ENCODE data around the gene ABL1.
"Not testable (repeated sequence)": the region's sequence is repeated elsewhere in the genome, so short reads cannot be mapped to it uniquely, and the experiment has no call there.

Gene ABL1

DNA sequence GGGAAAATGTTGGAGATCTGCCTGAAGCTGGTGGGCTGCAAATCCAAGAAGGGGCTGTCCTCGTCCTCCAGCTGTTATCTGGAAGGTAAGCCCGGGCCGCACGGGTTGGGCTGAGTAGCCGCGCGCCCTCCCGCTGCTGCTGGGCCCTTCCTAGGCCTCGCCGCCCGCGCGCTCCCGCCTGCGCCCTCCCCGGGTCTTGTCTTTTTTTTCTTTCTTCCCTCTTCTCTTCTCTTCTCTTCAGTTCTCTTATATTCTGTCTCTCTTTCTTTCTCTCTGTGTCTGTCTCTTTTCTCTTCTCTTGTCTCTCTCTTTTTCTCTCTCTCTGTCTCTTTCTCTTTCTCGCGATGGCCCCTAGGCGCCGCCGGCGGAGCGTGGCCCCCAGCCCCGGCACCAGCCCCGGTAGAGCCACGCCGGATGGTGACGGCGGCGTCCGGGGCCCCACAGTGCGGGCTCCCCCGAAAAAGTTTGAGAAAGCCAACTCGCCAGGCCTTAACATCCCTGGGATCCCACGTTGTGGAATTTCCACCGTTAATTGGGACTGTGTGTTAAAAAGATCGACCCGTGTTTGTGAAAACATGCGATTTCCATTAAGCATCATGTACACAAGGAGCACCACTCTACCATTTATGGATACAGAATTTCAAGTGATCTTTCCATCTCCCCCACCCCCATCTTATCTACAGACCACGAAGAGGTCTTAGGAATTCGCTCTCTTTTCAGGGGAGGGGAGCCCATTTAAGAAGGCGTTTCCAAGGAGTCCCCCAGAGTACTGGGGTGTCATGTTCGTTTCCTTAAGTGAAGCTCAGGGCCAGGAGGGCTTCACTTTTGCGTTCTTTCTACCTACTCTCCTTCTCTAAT, 616 bp downstream of the ABL1 start:
- H3K9me3 Mint-ChIP-seq: no peaks in the 10 kb centered on the region
- peaks cover 32% of the 10 kb centered on the region for H3K4me1 Mint-ChIP-seq
- H3K27ac Mint-ChIP-seq: peak overlapping the region; percentile 68
- no peaks in the 10 kb centered on the region for H3K36me3 Mint-ChIP-seq
- DNase-seq (ENCODE audit: low spot score in 2 of 2): peak in 1 of 2 donors; percentile 21
- H3K27me3 Mint-ChIP-seq: no peaks in the 10 kb centered on the region
- H3K4me3 Mint-ChIP-seq: peak overlapping the region; percentile 92
- peak; percentile 30 for ATAC-seq (ENCODE audit: low read depth)

DNA sequence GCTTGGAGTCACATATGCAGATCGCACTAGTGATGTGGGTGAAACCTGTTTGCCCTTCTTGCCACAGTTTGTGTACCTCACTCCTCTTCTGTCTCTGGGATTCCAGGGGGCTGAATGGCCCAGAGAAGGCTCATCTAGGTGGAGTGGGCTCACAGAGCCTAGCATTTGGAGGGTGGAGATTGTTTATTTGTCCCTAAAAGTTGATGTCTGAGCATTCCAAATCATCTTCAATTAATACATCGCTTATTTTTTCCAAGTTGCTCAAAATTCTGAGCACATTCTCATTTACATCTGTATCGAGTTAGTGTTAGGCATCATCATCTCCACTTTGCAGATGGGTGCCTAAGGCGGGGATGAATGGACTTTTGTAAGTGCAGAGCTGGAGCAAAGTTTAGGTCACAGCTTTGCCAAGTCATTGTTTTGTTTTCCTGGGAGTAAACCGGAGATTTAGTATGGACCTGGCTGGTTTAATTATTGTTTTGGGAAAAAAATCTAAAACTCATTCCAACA, 2.0 kb downstream of the ABL1 start:
- peaks cover 37% of the 10 kb centered on the region for H3K4me1 Mint-ChIP-seq
- H3K4me3 Mint-ChIP-seq: peak overlapping the region; percentile 65
- H3K9me3 Mint-ChIP-seq: no peaks in the 10 kb centered on the region
- H3K27me3 Mint-ChIP-seq: no peaks in the 10 kb centered on the region
- H3K36me3 Mint-ChIP-seq: no peaks in the 10 kb centered on the region
- no peak for ATAC-seq (ENCODE audit: low read depth)
- H3K27ac Mint-ChIP-seq: no peak overlapping the region
- no peak for DNase-seq (ENCODE audit: low spot score in 2 of 2)

DNA sequence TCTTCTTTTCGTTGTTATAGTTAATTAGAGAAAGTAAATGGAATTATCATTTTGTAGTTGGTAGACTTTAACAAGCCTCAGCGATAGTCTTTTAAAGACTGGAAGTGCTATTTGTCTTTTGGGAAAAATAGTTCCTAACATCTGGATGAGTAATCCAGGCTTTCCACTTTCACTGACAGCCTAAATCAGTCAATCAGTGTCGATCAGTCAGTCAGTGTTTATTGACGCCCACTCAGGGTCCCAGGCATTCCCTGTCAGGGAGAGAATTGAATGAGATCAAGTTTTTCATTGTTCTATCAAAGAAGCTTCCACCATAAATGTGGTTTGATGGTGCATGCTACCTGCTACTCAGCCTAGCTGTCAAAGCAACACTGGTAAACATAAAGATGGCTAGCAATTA, 2.6 kb downstream of the ABL1 start:
- Mint-ChIP-seq H3K36me3 (no peaks in the 10 kb centered on the region), H3K27ac (no peak overlapping the region), H3K4me1 (peaks cover 36% of the 10 kb centered on the region), H3K27me3 (no peaks in the 10 kb centered on the region), H3K4me3 (no peak overlapping the region), H3K9me3 (no peaks in the 10 kb centered on the region)
- ATAC-seq (ENCODE audit: low read depth): no peak
- DNase-seq (ENCODE audit: low spot score in 2 of 2): no peak

DNA sequence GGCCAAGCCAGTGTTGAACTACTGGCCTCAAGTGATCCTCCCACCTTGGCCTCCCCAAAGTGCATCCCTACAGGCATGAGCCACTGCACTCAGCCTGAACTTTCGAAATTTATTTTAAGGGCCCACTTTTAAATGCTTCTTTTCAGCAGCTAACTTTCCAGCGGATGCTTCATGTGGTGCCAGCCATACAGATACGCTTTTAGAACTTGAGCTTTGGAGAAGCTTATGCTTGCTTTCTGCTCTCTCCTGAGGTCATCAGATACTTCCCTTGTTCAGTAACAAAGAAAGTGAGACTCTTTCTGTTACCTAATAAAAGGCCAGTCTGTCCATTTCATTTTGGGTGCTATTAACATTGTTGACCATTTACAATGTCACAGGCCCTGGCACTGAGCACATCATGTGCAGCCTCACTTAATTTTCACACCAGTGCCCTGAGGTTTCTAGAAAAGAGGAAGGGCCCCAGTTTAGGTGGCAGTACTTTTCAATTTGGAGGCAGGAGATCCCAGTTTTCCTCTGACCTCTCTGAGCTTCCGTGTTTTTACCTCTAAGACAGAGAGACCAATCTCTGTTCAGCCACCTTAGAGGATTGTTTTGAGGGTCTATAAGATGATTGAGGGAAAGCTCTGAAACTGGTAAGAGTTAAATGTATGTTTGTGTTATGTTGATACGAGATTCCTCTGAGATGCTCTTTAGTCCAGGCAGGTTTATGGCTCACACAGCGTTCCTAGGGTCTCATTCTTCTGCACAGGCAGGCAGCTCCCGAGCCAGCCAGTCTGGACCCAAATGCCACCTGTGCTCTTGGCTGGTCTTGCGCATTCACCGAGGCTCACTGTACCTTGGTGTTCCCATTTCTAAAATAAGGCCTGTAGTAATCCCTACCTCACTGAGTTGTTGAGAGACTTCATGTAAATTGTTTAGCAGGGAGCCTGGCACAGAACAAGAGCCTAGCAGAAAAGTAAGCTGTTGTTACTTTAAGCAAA, 4.4 kb downstream of the ABL1 start:
- Mint-ChIP-seq H3K9me3 (no peaks in the 10 kb centered on the region), H3K27me3 (no peaks in the 10 kb centered on the region), H3K4me1 (peaks cover 33% of the 10 kb centered on the region), H3K36me3 (no peaks in the 10 kb centered on the region), H3K4me3 (no peak overlapping the region), H3K27ac (no peak overlapping the region)
- ATAC-seq (ENCODE audit: low read depth) (no peak), DNase-seq (ENCODE audit: low spot score in 2 of 2) (no peak)

DNA sequence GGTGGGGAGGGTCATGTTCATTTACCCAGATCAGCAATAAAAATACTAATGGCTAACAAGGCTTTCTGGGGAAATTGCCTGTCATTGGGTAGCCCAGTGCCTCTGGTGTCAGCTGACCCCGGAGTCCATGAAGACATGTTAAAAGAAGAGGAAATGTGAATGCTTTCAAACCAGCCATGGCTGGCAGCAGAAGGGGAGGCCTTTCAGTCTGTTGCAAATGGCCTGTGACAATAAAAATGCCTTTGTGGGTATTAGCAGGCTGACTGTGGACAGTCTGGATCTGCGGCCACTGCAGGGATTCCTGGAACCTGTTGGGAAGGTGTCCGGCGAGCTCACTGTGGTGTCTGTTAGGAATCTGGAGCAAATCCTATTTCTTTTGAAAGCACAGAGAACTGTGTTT, 7.5 kb downstream of the ABL1 start:
- Mint-ChIP-seq H3K27ac (no peak overlapping the region), H3K4me3 (no peak overlapping the region), H3K9me3 (no peaks in the 10 kb centered on the region), H3K4me1 (peaks cover 25% of the 10 kb centered on the region), H3K36me3 (no peaks in the 10 kb centered on the region), H3K27me3 (no peaks in the 10 kb centered on the region)
- no peak for ATAC-seq (ENCODE audit: low read depth)
- DNase-seq (ENCODE audit: low spot score in 2 of 2): no peak

DNA sequence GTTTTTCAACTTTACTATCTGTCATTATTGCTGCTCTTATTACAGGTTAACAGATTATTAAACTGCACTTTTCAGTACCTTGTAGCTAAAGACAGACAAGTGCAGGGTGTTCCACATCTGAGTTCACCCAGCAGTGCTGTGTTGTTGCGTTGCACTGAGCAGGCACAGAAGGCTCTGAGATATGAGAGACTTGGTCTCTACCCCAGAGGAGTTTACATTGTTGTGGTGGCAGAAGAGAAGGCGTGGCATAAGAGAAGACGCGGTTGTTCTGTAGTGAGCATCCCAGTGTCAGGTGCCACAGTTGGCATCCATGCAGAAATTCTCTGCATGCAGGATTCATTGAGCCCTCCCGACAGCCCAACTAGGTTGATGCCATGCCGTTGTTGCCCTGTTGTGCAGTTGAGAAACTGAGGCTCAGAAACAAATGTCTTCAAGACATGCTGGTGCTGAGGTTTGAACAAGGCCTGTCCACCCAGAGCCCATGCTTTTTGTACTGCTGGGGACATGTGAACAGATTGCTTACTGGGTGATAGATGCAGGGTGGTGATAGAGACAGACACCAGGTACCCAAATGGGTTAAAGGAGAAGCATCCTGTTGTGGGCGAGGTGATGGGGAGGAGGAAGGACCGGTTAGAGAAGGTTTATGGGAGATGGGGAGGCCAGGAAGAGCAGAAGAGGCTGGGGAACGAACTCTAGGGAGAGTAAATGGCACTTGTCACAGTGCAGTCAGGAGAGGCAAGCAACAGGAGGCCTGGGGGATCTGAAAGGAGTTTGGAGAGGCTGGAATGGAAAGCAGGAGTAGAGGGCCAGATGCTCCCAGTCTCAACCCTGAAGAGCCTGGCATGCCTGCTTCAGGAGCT, 8.2 kb downstream of the ABL1 start:
- Mint-ChIP-seq H3K27me3 (no peaks in the 10 kb centered on the region), H3K9me3 (no peaks in the 10 kb centered on the region), H3K4me1 (peaks cover 25% of the 10 kb centered on the region), H3K27ac (no peak overlapping the region), H3K36me3 (no peaks in the 10 kb centered on the region), H3K4me3 (no peak overlapping the region)
- no peak for ATAC-seq (ENCODE audit: low read depth)
- DNase-seq (ENCODE audit: low spot score in 2 of 2): no peak

DNA sequence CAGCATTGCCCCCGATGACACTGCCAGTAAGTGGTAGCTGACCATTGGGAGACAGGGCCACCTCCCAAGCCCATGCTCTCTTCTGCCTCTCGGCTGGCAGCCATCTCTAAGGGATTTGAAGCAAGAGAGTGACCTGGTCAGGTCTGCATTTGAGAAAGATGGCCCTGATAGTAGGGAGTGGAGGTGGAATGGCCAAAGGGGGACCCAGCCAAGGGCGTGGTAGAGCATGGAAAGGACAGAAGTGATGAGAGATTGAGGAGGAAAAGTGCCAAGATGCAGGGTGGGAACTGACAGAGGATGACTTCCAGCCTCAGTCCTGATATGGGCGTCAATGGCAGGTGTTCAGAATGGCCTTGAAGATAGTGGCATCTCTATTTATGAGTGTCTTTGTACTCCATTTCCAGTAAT, 9.0 kb downstream of the ABL1 start:
- no peak overlapping the region for H3K4me3 Mint-ChIP-seq
- no peak for ATAC-seq (ENCODE audit: low read depth)

DNA sequence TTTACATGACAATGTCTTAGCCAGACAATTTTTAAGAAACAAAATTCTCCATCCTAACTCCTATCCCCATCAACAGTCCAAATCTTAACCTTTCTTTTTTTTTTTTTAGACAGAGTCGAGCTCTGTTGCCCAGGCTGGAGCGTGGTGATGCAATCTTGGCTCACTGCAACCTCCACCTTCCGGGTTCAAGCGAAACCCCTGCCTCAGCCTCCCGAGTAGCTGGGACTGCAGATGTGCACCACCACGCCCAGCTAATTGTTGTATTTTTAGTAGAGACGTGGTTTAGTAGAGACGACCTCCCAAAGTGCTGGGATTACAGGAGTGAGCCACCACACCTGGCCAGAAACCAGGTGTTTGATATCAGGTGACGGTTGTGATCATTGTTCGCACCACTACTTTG, 10.2 kb downstream of the ABL1 start:
- H3K27ac Mint-ChIP-seq: no peak overlapping the region
- H3K27me3 Mint-ChIP-seq: no peaks in the 10 kb centered on the region
- H3K9me3 Mint-ChIP-seq: no peaks in the 10 kb centered on the region
- peaks cover 17% of the 10 kb centered on the region for H3K4me1 Mint-ChIP-seq
- ATAC-seq (ENCODE audit: low read depth): no peak
- no peaks in the 10 kb centered on the region for H3K36me3 Mint-ChIP-seq
- no peak overlapping the region for H3K4me3 Mint-ChIP-seq
- no peak for DNase-seq (ENCODE audit: low spot score in 2 of 2)

More for the DNA sequence above, 9.0 kb downstream of the ABL1 start:
- DNase-seq (ENCODE audit: low spot score in 2 of 2): no peak
- no peaks in the 10 kb centered on the region for H3K36me3 Mint-ChIP-seq
- no peaks in the 10 kb centered on the region for H3K27me3 Mint-ChIP-seq
- no peaks in the 10 kb centered on the region for H3K9me3 Mint-ChIP-seq
- peak overlapping the region; percentile 48 for H3K27ac Mint-ChIP-seq
- peaks cover 19% of the 10 kb centered on the region for H3K4me1 Mint-ChIP-seq

DNA sequence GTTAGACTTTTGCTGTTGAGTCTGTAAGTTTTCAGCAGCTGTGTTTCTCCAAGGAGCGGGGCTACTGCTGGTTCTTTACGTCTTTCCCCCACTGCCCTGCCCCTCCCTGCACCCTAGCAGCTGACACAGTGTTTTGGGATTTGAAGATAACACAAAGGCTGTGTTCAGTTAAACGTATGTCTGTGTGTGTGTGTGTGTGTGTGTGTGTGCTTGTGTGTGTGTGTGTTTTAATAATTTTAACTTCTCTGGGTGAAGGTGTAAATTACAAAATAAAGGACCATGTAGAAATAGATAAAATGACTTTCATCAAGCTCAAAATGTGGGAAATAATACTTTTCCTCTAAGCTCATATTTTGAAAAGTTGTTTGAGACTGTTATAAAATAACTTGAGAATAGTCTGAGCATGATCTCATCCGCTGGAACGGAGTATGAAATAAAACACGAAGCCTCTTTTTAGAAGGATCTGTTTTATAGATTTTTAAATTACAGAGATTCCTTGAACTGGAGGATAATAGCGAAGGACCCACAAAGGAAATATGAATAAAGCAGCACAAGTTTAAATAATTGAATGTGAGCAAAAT, 10.9 kb downstream of the ABL1 start:
- no peak for DNase-seq (ENCODE audit: low spot score in 2 of 2)
- H3K27ac Mint-ChIP-seq: no peak overlapping the region
- no peak for ATAC-seq (ENCODE audit: low read depth)
- no peaks in the 10 kb centered on the region for H3K36me3 Mint-ChIP-seq
- H3K27me3 Mint-ChIP-seq: no peaks in the 10 kb centered on the region
- no peaks in the 10 kb centered on the region for H3K9me3 Mint-ChIP-seq
- peaks cover 17% of the 10 kb centered on the region for H3K4me1 Mint-ChIP-seq
- H3K4me3 Mint-ChIP-seq: no peak overlapping the region

DNA sequence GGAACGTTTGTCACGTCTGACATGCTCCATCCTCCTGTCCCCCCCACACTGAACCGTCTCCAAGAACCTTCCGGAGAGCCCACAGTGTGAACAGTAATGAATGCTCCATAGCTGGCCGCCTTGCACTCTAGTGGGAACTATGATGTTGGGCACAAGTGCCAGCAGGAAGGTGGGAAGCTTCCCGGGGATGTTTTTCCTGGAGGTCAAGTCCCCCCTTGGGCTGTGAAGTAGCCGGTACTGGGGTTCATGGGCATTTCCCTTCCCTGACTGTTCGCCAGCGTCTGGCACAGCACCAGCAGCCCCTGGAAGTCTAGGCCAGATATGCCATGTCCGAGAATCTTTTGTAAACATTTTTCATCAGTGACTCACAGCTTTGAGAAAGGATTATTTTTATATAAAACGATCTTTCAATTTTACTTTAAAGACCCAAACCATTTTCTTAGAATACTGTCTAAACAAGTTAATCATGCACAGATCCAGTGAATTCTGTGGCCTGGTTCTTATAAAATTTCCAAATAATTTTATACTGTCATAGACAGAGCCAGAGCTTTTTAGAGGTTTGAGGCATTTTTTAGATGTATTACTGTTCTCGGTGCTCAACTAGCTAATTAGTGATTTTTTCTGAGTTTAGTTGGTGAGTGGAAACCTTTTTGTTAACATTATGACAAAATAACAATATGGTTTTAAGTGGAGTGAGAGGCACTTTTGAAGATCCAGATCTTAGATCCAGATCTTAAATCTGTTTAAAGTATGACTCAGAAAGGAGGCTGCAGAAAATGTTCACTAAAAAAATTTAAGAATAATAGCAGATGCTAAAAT, 11.6 kb downstream of the ABL1 start:
- H3K4me1 Mint-ChIP-seq: peaks cover 15% of the 10 kb centered on the region
- H3K27me3 Mint-ChIP-seq: no peaks in the 10 kb centered on the region
- H3K4me3 Mint-ChIP-seq: no peak overlapping the region
- H3K36me3 Mint-ChIP-seq: no peaks in the 10 kb centered on the region
- no peak for ATAC-seq (ENCODE audit: low read depth)
- no peaks in the 10 kb centered on the region for H3K9me3 Mint-ChIP-seq
- H3K27ac Mint-ChIP-seq: no peak overlapping the region
- no peak for DNase-seq (ENCODE audit: low spot score in 2 of 2)

DNA sequence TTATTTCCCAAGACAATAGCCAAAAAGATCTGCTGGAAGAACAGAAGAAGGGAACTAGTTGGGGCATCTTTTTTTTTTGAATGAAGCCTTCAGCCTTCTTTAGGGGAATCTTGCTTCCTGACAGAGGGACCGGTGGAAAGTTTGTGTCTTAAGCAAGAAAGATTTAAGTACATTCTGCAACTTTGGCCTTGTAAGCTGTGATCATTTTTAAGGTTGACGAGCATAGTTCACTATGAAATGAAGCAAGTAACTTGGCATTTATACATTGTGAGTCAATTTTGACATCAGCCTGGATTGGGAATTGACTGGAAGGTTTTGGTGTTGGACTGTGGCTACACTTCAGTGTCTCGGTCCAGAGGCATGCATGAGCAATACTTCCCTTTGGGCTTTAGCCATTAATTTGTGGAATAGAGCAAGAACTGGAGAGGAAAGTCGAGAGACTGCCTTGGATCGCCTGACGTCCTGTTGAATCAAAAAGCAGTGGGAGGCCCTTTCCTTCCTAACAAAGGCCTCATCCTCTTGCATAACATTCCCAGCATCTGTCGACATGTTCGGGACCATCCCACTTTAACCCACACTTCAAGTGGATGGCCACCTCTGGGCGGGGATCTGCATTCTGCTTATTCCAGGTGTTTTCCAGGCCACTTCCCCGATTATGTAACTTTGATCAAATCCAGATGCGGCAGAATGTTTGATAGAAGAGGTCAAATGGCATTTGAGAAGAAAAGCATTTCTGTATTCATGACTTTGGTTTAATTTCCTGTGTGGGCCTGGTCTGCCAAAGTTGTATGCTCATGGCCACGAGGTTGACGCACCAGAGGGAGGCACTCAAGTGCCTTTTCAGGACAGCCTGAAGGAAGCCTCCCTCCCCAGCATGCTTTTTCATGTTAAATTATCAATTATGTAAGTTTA, 12.5 kb downstream of the ABL1 start:
- DNase-seq (ENCODE audit: low spot score in 2 of 2) (no peak), ATAC-seq (ENCODE audit: low read depth) (no peak)
- Mint-ChIP-seq H3K4me1 (peaks cover 10% of the 10 kb centered on the region), H3K27me3 (no peaks in the 10 kb centered on the region), H3K9me3 (no peaks in the 10 kb centered on the region), H3K36me3 (no peaks in the 10 kb centered on the region), H3K4me3 (no peak overlapping the region), H3K27ac (no peak overlapping the region)

DNA sequence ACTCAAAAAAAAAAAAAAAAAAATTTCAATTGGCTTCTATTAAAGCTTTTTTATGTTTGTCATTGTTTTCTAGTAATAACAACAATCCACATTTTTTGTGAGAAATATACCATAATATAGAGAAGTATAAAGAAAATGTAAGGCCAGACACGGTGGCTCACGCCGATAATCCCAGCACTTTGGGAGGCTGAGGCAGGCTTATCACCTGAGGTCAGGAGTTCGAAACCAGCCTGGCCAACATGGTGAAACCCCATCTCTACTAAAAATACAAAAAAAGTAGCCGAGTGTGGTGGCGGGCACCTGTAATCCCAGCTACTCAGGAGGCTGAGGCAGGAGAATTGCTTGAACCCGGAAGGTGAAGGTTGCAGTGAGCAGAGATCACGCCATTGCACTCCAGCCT, 13.5 kb downstream of the ABL1 start:
- not testable (repeated sequence) for H3K27me3 Mint-ChIP-seq; H3K27ac Mint-ChIP-seq; H3K9me3 Mint-ChIP-seq; ATAC-seq (ENCODE audit: low read depth); H3K36me3 Mint-ChIP-seq; H3K4me3 Mint-ChIP-seq; DNase-seq (ENCODE audit: low spot score in 2 of 2); H3K4me1 Mint-ChIP-seq

Measured in memory B cell (primary cell).